ENCODE data around the gene SKOR1. TPM values are rescaled to one million over a fixed set of nuclear protein-coding genes. Genes with fewer than 3 reads are reported as not detected.

Gene SKOR1
- total and polyA plus RNA-seq, 2 of the 13 experiments (the other 11 are each of a cell fraction or from before 2014, with no cell fraction given) = 0.09 to 0.11 TPM

DNA sequence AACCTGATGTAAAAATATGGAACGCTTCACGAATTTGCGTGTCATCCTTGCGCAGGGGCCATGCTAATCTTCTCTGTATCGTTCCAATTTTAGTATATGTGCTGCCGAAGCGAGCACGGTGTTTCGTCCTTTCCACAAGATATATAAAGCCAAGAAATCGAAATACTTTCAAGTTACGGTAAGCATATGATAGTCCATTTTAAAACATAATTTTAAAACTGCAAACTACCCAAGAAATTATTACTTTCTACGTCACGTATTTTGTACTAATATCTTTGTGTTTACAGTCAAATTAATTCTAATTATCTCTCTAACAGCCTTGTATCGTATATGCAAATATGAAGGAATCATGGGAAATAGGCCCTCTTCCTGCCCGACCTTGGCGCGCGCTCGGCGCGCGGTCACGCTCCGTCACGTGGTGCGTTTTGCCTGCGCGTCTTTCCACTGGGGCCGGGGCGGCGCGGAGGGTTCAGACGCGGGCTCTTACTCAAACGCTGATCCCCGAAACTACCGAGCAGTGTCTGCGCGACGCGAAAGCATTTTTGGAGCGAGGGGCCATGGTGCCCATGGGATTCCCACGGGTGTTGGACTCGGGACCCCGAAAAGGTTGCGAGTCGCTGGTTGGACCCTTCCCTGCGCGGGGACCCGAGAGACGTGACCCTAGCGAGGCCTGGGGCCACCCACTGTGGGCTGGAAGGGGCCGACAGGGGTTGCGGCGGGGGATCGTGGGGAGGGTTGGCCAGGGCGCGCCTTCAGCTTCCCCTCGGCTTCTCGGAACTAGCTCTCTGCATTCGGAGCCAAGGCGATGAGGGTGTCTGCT lies 14.8 kb downstream of the SKOR1 start, which contains the start of gene RNU6-1 (continued):
- no peak; the same call in 1 of the 2 replicates for TF ChIP-seq ZSCAN31 (CRISPR knock-in tag; IDR thresholded peaks at IDR 0.05; ENCODE audit: low read depth)
- TF ChIP-seq SP140L (CRISPR knock-in tag; IDR thresholded peaks at IDR 0.05; ENCODE audit: borderline replicate concordance) = 0 out of 2 replicates have a peak, but pooled peaks have one; percentile 35
- TF ChIP-seq ZZZ3 (CRISPR knock-in tag; IDR thresholded peaks at IDR 0.05; ENCODE audit: borderline replicate concordance) = no peak
- 0 out of 2 replicates have a peak, but pooled peaks have one; percentile 25 for TF ChIP-seq PPARG (CRISPR knock-in tag; conservative IDR thresholded peaks at IDR 0.05)
- TF ChIP-seq BCL6 (CRISPR knock-in tag; IDR thresholded peaks at IDR 0.05) = no peak
- TF ChIP-seq ZNF382 (CRISPR knock-in tag; IDR thresholded peaks at IDR 0.05; ENCODE audit: borderline replicate concordance) = no peak
- TF ChIP-seq MTF2 (CRISPR knock-in tag; IDR thresholded peaks at IDR 0.05; ENCODE audit: borderline replicate concordance) = no peak
- TF ChIP-seq, protein P1, sequence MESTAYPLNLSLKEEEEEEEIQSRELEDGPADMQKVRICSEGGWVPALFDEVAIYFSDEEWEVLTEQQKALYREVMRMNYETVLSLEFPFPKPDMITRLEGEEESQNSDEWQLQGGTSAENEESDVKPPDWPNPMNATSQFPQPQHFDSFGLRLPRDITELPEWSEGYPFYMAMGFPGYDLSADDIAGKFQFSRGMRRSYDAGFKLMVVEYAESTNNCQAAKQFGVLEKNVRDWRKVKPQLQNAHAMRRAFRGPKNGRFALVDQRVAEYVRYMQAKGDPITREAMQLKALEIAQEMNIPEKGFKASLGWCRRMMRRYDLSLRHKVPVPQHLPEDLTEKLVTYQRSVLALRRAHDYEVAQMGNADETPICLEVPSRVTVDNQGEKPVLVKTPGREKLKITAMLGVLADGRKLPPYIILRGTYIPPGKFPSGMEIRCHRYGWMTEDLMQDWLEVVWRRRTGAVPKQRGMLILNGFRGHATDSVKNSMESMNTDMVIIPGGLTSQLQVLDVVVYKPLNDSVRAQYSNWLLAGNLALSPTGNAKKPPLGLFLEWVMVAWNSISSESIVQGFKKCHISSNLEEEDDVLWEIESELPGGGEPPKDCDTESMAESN (CRISPR knock-in tag; conservative IDR thresholded peaks at IDR 0.05) = peak; percentile 46; the same call in 1 of the 2 replicates
- TF ChIP-seq KDM2A (CRISPR knock-in tag; IDR thresholded peaks at IDR 0.05; ENCODE audit: borderline replicate concordance, low read depth) = peak; percentile 74; the same call in 1 of the 2 replicates
- peak; percentile 23 for TF ChIP-seq TEAD3 (CRISPR knock-in tag; optimal IDR thresholded peaks at IDR 0.05; ENCODE audit: borderline replicate concordance)
- TF ChIP-seq, protein P2, sequence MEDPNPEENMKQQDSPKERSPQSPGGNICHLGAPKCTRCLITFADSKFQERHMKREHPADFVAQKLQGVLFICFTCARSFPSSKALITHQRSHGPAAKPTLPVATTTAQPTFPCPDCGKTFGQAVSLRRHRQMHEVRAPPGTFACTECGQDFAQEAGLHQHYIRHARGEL (CRISPR knock-in tag; IDR thresholded peaks at IDR 0.05) = no peak
- TF ChIP-seq, protein P3, sequence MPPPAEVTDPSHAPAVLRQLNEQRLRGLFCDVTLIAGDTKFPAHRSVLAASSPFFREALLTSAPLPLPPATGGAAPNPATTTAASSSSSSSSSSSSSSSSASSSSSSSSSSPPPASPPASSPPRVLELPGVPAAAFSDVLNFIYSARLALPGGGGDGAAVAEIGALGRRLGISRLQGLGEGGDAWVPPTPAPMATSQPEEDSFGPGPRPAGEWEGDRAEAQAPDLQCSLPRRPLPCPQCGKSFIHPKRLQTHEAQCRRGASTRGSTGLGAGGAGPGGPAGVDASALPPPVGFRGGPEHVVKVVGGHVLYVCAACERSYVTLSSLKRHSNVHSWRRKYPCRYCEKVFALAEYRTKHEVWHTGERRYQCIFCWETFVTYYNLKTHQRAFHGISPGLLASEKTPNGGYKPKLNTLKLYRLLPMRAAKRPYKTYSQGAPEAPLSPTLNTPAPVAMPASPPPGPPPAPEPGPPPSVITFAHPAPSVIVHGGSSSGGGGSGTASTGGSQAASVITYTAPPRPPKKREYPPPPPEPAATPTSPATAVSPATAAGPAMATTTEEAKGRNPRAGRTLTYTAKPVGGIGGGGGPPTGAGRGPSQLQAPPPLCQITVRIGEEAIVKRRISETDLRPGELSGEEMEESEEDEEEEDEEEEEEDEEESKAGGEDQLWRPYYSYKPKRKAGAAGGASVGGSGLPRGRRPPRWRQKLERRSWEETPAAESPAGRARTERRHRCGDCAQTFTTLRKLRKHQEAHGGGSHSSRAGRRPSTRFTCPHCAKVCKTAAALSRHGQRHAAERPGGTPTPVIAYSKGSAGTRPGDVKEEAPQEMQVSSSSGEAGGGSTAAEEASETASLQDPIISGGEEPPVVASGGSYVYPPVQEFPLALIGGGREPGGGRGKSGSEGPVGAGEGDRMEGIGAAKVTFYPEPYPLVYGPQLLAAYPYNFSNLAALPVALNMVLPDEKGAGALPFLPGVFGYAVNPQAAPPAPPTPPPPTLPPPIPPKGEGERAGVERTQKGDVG (CRISPR knock-in tag; IDR thresholded peaks at IDR 0.05; ENCODE audit: borderline replicate concordance) = no peak
- TF ChIP-seq, protein P4, sequence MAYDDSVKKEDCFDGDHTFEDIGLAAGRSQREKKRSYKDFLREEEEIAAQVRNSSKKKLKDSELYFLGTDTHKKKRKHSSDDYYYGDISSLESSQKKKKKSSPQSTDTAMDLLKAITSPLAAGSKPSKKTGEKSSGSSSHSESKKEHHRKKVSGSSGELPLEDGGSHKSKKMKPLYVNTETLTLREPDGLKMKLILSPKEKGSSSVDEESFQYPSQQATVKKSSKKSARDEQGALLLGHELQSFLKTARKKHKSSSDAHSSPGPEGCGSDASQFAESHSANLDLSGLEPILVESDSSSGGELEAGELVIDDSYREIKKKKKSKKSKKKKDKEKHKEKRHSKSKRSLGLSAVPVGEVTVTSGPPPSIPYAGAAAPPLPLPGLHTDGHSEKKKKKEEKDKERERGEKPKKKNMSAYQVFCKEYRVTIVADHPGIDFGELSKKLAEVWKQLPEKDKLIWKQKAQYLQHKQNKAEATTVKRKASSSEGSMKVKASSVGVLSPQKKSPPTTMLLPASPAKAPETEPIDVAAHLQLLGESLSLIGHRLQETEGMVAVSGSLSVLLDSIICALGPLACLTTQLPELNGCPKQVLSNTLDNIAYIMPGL (CRISPR knock-in tag; IDR thresholded peaks at IDR 0.05; ENCODE audit: borderline replicate concordance in 1 of 2, low read depth in 1 of 2) = peak; percentile 91 to 97

Measured in HepG2 (cell line).